ENCODE results near the gene ST3GAL4. TPM values are rescaled to one million over a fixed set of nuclear protein-coding genes. Genes with fewer than 3 reads are reported as not detected.

Gene ST3GAL4
- total RNA-seq, 2 experiments from 2014 or later, result 14.3 to 18.8 TPM

DNA sequence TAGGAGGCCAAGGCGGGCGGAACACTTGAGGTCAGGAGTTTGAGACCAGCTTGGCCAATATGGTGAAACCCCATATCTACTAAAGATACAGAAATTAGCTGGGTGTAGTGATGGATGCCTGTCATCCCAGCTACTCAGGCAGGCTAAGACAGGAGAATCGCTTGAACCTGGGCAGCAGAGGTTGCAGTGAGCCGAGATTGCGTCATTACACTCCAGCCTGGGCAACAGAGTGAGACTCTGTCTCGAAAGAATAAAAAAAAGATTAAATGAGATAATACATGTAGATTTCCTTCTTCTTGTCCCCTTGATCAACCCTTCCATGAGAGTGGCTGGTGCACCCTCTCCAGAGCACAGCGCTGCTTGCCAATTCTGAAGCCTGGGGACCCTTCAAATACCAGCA is 106.9 kb downstream of the ST3GAL4 start:
- ChIA-PET POLR2A (interaction anchor here (0.6 to 1.3 kb wide), 2 partner anchors 14 to 19 kb away, joined by 4 to 5 read pairs; no protein-coding TSS in a partner anchor), CTCF (ENCODE audit: unreplicated experiment) (interaction anchor here (0.7 to 2.0 kb wide), 2 partner anchors 22 to 119 kb away, joined by 8 to 11 read pairs; no protein-coding TSS in a partner anchor)
- no TSS peak for BruUV-seq (replicated peaks)

More for the DNA sequence above, 106.9 kb downstream of the ST3GAL4 start:
- H4K20me1 ChIP-seq (ENCODE audit: insufficient read depth, low read length), result no peaks in the 10 kb centered on the region
- no peaks in the 10 kb centered on the region for H3K79me2 ChIP-seq (ENCODE audit: insufficient read depth, low read depth, low read length)
- no peak overlapping the region for H3K4me3 ChIP-seq (ENCODE audit: low read depth, low read length, poor library complexity, severe bottlenecking)
- no peak overlapping the region for H3K27ac ChIP-seq (ENCODE audit: low read depth, low read length, poor library complexity, severe bottlenecking)
- no peak overlapping the region for H2AFZ ChIP-seq (ENCODE audit: low read length)
- no peaks in the 10 kb centered on the region for H3K36me3 ChIP-seq (ENCODE audit: insufficient read depth, low read length)
- no peak overlapping the region for H3K4me2 ChIP-seq (ENCODE audit: low read length)
- H3K4me1 ChIP-seq (ENCODE audit: insufficient read depth, low read length, poor library complexity, severe bottlenecking), result peaks cover 32% of the 10 kb centered on the region
- no peaks in the 10 kb centered on the region for H3K9me2 ChIP-seq (ENCODE audit: insufficient read depth, low read length)
- TF ChIP-seq, protein P1, sequence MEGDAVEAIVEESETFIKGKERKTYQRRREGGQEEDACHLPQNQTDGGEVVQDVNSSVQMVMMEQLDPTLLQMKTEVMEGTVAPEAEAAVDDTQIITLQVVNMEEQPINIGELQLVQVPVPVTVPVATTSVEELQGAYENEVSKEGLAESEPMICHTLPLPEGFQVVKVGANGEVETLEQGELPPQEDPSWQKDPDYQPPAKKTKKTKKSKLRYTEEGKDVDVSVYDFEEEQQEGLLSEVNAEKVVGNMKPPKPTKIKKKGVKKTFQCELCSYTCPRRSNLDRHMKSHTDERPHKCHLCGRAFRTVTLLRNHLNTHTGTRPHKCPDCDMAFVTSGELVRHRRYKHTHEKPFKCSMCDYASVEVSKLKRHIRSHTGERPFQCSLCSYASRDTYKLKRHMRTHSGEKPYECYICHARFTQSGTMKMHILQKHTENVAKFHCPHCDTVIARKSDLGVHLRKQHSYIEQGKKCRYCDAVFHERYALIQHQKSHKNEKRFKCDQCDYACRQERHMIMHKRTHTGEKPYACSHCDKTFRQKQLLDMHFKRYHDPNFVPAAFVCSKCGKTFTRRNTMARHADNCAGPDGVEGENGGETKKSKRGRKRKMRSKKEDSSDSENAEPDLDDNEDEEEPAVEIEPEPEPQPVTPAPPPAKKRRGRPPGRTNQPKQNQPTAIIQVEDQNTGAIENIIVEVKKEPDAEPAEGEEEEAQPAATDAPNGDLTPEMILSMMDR (conservative IDR thresholded peaks at IDR 0.05; ENCODE audit: low read length), result no peak
- TF ChIP-seq EZH2phosphoT487 (IDR thresholded peaks at IDR 0.05; ENCODE audit: borderline replicate concordance, low read depth, low read length), result no peak
- H3K9me3 ChIP-seq (ENCODE audit: low read length), result no peaks in the 10 kb centered on the region; the same call in 1 of the 2 replicates
- no peak for DNase-seq (ENCODE audit: low spot score)
- intact Hi-C loops (cut with micrococcal nuclease; ENCODE audit: unreplicated experiment), result no loop called here

Small RNA genes within 50 kb of the gene (small RNA-seq; reads per million reads assigned to genes)
- gene AP001318.3, result not detected

Other genes with a start within 250 kb of the ST3GAL4 start
- gene RPUSD4, start 144.0 kb upstream of the ST3GAL4 start, total RNA-seq (2014; rRNA removed; shearing (Covaris generic)), result 29.1 and 39.2 TPM in 2 replicates
- 36.2 and 37.0 TPM in 2 replicates for gene RPUSD4, start 144.0 kb upstream of the ST3GAL4 start, total RNA-seq (2022)
- 9.9 and 11.5 TPM in 2 replicates for gene FAM118B, start 143.9 kb upstream of the ST3GAL4 start, total RNA-seq (2014; rRNA removed; shearing (Covaris generic))
- 12.8 and 14.8 TPM in 2 replicates for gene FAM118B, start 143.9 kb upstream of the ST3GAL4 start, total RNA-seq (2022)
- 56.5 and 62.9 TPM in 2 replicates for gene SRPRA, start 86.8 kb upstream of the ST3GAL4 start, total RNA-seq (2014; rRNA removed; shearing (Covaris generic))
- gene SRPRA, start 86.8 kb upstream of the ST3GAL4 start, total RNA-seq (2022), result 95.2 and 100 TPM in 2 replicates
- gene FOXRED1, start 86.5 kb upstream of the ST3GAL4 start, total RNA-seq (2014; rRNA removed; shearing (Covaris generic)), result 30.4 and 42.5 TPM in 2 replicates
- 62.4 and 65.7 TPM in 2 replicates for gene FOXRED1, start 86.5 kb upstream of the ST3GAL4 start, total RNA-seq (2022)
- gene TIRAP, start 72.6 kb upstream of the ST3GAL4 start, total RNA-seq (2014; rRNA removed; shearing (Covaris generic)), result 3.4 TPM in 2 replicates
- 8.6 and 9.8 TPM in 2 replicates for gene TIRAP, start 72.6 kb upstream of the ST3GAL4 start, total RNA-seq (2022)
- 24.2 and 30.4 TPM in 2 replicates for gene DCPS, start 51.6 kb upstream of the ST3GAL4 start, total RNA-seq (2014; rRNA removed; shearing (Covaris generic))
- gene DCPS, start 51.6 kb upstream of the ST3GAL4 start, total RNA-seq (2022), result 33.9 and 36.5 TPM in 2 replicates

Measured in OCI-LY7 (cell line).